AG04450 (cell line): ENCODE measurements around the gene CGRRF1. TPM values are rescaled to one million over a fixed set of nuclear protein-coding genes. Genes with fewer than 3 reads are reported as not detected.

Source experiments
- CTCF ChIA-PET: fragments of 300-600, 350-600 bp; formaldehyde crosslinking; extraction: SDS; loops from one replicate; lab custom pipeline; 2022; ENCODE audit warnings: antibody characterized with exemption, inconsistent platforms; lab: Charles Lee
- POLR2A ChIA-PET: fragments of 350-600 bp; formaldehyde crosslinking; extraction: SDS; loops from one replicate; lab custom pipeline; 2021; ENCODE audit warnings: antibody characterized with exemption, inconsistent platforms; lab: Yijun Ruan, JAX
- DNase-seq: peaks from one replicate; pipeline ENCODE4 v3.0.0-alpha.2; 2011; ENCODE audit warnings: low read depth, low spot score
- H3K27ac ChIP-seq: one replicate; pipeline ENCODE4 v1.5.1; 2012; ENCODE audit warnings: low read depth, low read length, control low read depth
- H3K27me3 ChIP-seq: one replicate; pipeline ENCODE4 v1.6.0; 2012; ENCODE audit warnings: low read length; ENCODE audit not compliant: control insufficient read depth, insufficient read depth
- H3K4me3 ChIP-seq: 2 replicates; pipeline ENCODE4 v1.5.1; 2011; ENCODE audit warnings: mild to moderate bottlenecking, low read depth, low read length, control low read depth
- H3K9me3 ChIP-seq: 2 replicates; pipeline ENCODE4 v1.5.1; 2012; ENCODE audit warnings: low read length; ENCODE audit not compliant: control insufficient read depth, insufficient read depth
- CTCF ChIP-seq: IDR thresholded peaks from 2 replicates; pipeline ENCODE4 v1.5.1; 2011; ENCODE audit warnings: low read depth, low read length, control low read depth, inconsistent platforms
- polyA plus RNA-seq: library from polyadenylated mRNA; depleted of rRNA; stranded (reverse); fragments of >200 nt; gene quantifications from 2 replicates; pipeline ENCODE4 v1.2.3, GENCODE V29; 2011

The CGRRF1 gene
- polyA plus RNA-seq, 1 experiment = 22.2 TPM

GRCh38 chr14:54497224-54497623, 12.5 kb upstream of the CGRRF1 start:
- H3K27ac ChIP-seq = no peak overlapping the region
- ChIA-PET POLR2A (no interaction called here), CTCF (interaction anchor here (0.6 to 0.7 kb wide), 2 partner anchors 47 to 317 kb away, joined by 3 read pairs; no protein-coding TSS in a partner anchor)
- no peaks in the 10 kb centered on the region for H3K9me3 ChIP-seq
- no peak for DNase-seq
- TF ChIP-seq CTCF = no peak
- peaks cover 9% of the 10 kb centered on the region for H3K27me3 ChIP-seq
- no peak overlapping the region for H3K4me3 ChIP-seq

- POLR2A ChIA-PET = no interaction called here
- no peak overlapping the region for H3K4me3 ChIP-seq
- no peak for DNase-seq
- no peak overlapping the region for H3K27ac ChIP-seq
- H3K27me3 ChIP-seq = peaks cover 12% of the 10 kb centered on the region
- no peak for TF ChIP-seq CTCF
- no peaks in the 10 kb centered on the region for H3K9me3 ChIP-seq
- CTCF ChIA-PET = interaction anchor here (1.0 kb wide), 1 partner anchor 9 kb away, joined by 3 read pairs; no protein-coding TSS in a partner anchor
Measured at GRCh38 chr14:54498095-54498531, 11.6 kb upstream of the CGRRF1 start.

GRCh38 chr14:54498579-54498978, 11.1 kb upstream of the CGRRF1 start:
- no peaks in the 10 kb centered on the region for H3K9me3 ChIP-seq
- H3K27ac ChIP-seq = no peak overlapping the region
- POLR2A ChIA-PET = no interaction called here
- no peak overlapping the region for H3K4me3 ChIP-seq
- TF ChIP-seq CTCF = no peak
- H3K27me3 ChIP-seq = peaks cover 9% of the 10 kb centered on the region
- no peak for DNase-seq
- CTCF ChIA-PET = interaction anchor here (0.8 to 1.0 kb wide), 4 partner anchors 9 to 276 kb away, joined by 3 to 4 read pairs (median 4); partner anchors contain the start of gene CGRRF1

- no peaks in the 10 kb centered on the region for H3K9me3 ChIP-seq
- ChIA-PET CTCF (no interaction called here), POLR2A (no interaction called here)
- peaks cover 4% of the 10 kb centered on the region for H3K27me3 ChIP-seq
- no peak overlapping the region for H3K4me3 ChIP-seq
- H3K27ac ChIP-seq = no peak overlapping the region
- no peak for TF ChIP-seq CTCF
- DNase-seq = no peak
Measured at GRCh38 chr14:54500744-54501143, 9.0 kb upstream of the CGRRF1 start.

GRCh38 chr14:54501480-54501879, 8.2 kb upstream of the CGRRF1 start:
- TF ChIP-seq CTCF = no peak
- no peak overlapping the region for H3K27ac ChIP-seq
- H3K27me3 ChIP-seq = peaks cover 4% of the 10 kb centered on the region
- ChIA-PET POLR2A (no interaction called here), CTCF (no interaction called here)
- no peak for DNase-seq
- H3K9me3 ChIP-seq = no peaks in the 10 kb centered on the region
- H3K4me3 ChIP-seq = no peak overlapping the region
